Esophagus muscularis mucosa (tissue), 4 donors: ENCODE data around the gene HEYL. TPM values are rescaled to one million over a fixed set of nuclear protein-coding genes. Genes with fewer than 3 reads are reported as not detected.

Source experiments
- DNase-seq: peaks from one replicate; pipeline ENCODE4 v3.0.0-alpha.2; 2017; ENCODE audit errors: extremely low spot score
- H3K27ac ChIP-seq, 4 donors: fragments of 200-600 bp; sonication (generic); replicated peaks in 1 of 4; 1 replicate in 3 of 4; 2 replicates in 1 of 4; pipeline ENCODE4 v1.5.1; 2016 to 2019; ENCODE audit warnings: mild to moderate bottlenecking in 1 of 4
- H3K27me3 ChIP-seq, 4 donors: fragments of 200-600 bp; sonication (generic); one replicate each; pipeline versions ENCODE4 v1.5.1 to v1.6.0; 2016 to 2019
- H3K36me3 ChIP-seq, 4 donors: fragments of 200-600 bp; sonication (generic); one replicate each; pipeline ENCODE4 v1.5.1; 2016 to 2019
- H3K4me1 ChIP-seq, 4 donors: fragments of 200-600 bp; sonication (generic); one replicate each; pipeline ENCODE4 v1.5.1; 2016 to 2019
- H3K4me3 ChIP-seq, 4 donors: fragments of 200-600 bp; sonication (generic); 1 replicate in 2 of 4; 2 replicates in 2 of 4; pipeline ENCODE4 v1.5.1; 2016 to 2019; ENCODE audit warnings: mild to moderate bottlenecking in 4 of 4, moderate library complexity in 1 of 4
- H3K9me3 ChIP-seq, 4 donors: fragments of 200-600 bp; sonication (generic); 1 replicate in 3 of 4; 2 replicates in 1 of 4; pipeline ENCODE4 v1.5.1; 2016 to 2019
- CTCF ChIP-seq, 3 experiments: fragments of 200-600 bp in 2 of 3; fragments of 450-650 bp in 1 of 3; sonication (generic) in 2 of 3; IDR thresholded peaks; one replicate each; pipeline ENCODE4 v1.5.1; 2017 to 2019; ENCODE audit warnings: antibody characterized with exemption in 3 of 3, mild to moderate bottlenecking in 2 of 3, moderate library complexity in 1 of 3
- EP300 ChIP-seq: sonication (generic); formaldehyde crosslinking; IDR thresholded peaks from one replicate; pipeline ENCODE4 v1.6.1; 2017; ENCODE audit warnings: antibody characterized with exemption
- POLR2A ChIP-seq: fragments of 450-650 bp; IDR thresholded peaks from one replicate; pipeline ENCODE4 v1.6.1; 2017; ENCODE audit warnings: antibody characterized with exemption, moderate library complexity, mild to moderate bottlenecking, low read depth
- POLR2AphosphoS5 ChIP-seq, 2 donors: sonication (generic); formaldehyde crosslinking; IDR thresholded peaks; one replicate each; pipeline ENCODE4 v1.6.1; 2017; ENCODE audit warnings: antibody characterized with exemption in 2 of 2
- WGBS: methylation state at CpG from one replicate; pipeline ENCODE4 v1.1.5; 2018; 5-methylcytosine and 5-hydroxymethylcytosine counted together
- intact Hi-C: fragments of 100-400 bp; cut with DNase I; formaldehyde crosslinking; loops from one replicate; pipeline ENCODE4 v1.15.1; 2023
- total RNA-seq, 4 donors: library from RNA; depleted of rRNA; stranded (reverse); fragments of >200 nt; gene quantifications; one replicate each; pipeline versions ENCODE4 v1.1.0 to v1.2.1, GENCODE V29; 2016

HEYL gene
- total RNA-seq, 4 donors from 2014 or later = 5.6 to 8.8 (median 8.4) TPM

GRCh38 chr1:39640861-39641260 is 1.4 kb upstream of the HEYL start:
- Histone ChIP-seq H3K27me3 (peaks cover 0 to 55% (median 17%) of the 10 kb centered on the region in 4 donors), H3K27ac (no peak overlapping the region), H3K4me3 (no peak overlapping the region), H3K9me3 (no peaks in the 10 kb centered on the region), H3K36me3 (peaks cover 0 to 6% (median 0%) of the 10 kb centered on the region in 4 donors), H3K4me1 (peaks cover 0 to 11% (median 7%) of the 10 kb centered on the region in 4 donors)
- intact Hi-C loops = no loop called here
- 85% methylated on average over 8 of the region's 8 CpGs for WGBS
- TF ChIP-seq POLR2A (no peak), CTCF (IDR thresholded peaks at IDR 0.05) (no peak), POLR2AphosphoS5 (IDR thresholded peaks at IDR 0.05) (no peak), EP300 (no peak)
- DNase-seq = no peak

GRCh38 chr1:39638965-39639304 is 508 bp downstream of the HEYL start:
- Histone ChIP-seq H3K4me3 (peak overlapping the region; percentile 51 to 66 (median 51)), H3K27me3 (peaks cover 0 to 65% (median 17%) of the 10 kb centered on the region in 4 donors), H3K9me3 (no peaks in the 10 kb centered on the region), H3K4me1 (peaks cover 0 to 15% (median 12%) of the 10 kb centered on the region in 4 donors), H3K27ac (peak overlapping the region; percentile 47 to 71 (median 65)), H3K36me3 (peaks cover 0 to 6% (median 0%) of the 10 kb centered on the region in 4 donors)
- intact Hi-C loops = no loop called here
- TF ChIP-seq POLR2A = no peak
- no peak for TF ChIP-seq EP300
- TF ChIP-seq CTCF (IDR thresholded peaks at IDR 0.05) = no peak
- TF ChIP-seq POLR2AphosphoS5 (IDR thresholded peaks at IDR 0.05) = no peak
- 90% methylated on average over 3 of the region's 3 CpGs for WGBS
- DNase-seq = no peak

GRCh38 chr1:39637361-39637760 is 2.1 kb downstream of the HEYL start:
- WGBS = 64% methylated on average over 4 of the region's 4 CpGs

GRCh38 chr1:39635871-39636210 is 3.6 kb downstream of the HEYL start:
- Histone ChIP-seq H3K27me3 (peaks cover 6 to 77% (median 17%) of the 10 kb centered on the region in 4 donors), H3K4me1 (peaks cover 0 to 33% (median 27%) of the 10 kb centered on the region in 4 donors), H3K4me3 (peak overlapping the region in 1 of 4 donors; percentile 1), H3K9me3 (no peaks in the 10 kb centered on the region), H3K27ac (peak overlapping the region; percentile 18 to 61 (median 44)), H3K36me3 (peaks cover 0 to 18% (median 0%) of the 10 kb centered on the region in 4 donors)
- intact Hi-C loops = no loop called here
- TF ChIP-seq EP300 (no peak), POLR2AphosphoS5 (IDR thresholded peaks at IDR 0.05) (no peak), POLR2A (no peak), CTCF (IDR thresholded peaks at IDR 0.05) (no peak)
- 55% methylated on average over 2 of the region's 2 CpGs for WGBS
- no peak for DNase-seq

More at GRCh38 chr1:39637361-39637760, 2.1 kb downstream of the HEYL start:
- Histone ChIP-seq H3K27me3 (peaks cover 6 to 79% (median 17%) of the 10 kb centered on the region in 4 donors), H3K27ac (peak overlapping the region in 1 of 4 donors; percentile 25), H3K9me3 (no peaks in the 10 kb centered on the region), H3K4me3 (peak overlapping the region in 3 of 4 donors; percentile 7 to 66 (median 51)), H3K4me1 (peaks cover 0 to 28% (median 26%) of the 10 kb centered on the region in 4 donors), H3K36me3 (peaks cover 0 to 6% (median 0%) of the 10 kb centered on the region in 4 donors)
- DNase-seq = no peak
- TF ChIP-seq POLR2AphosphoS5 (IDR thresholded peaks at IDR 0.05) (no peak), CTCF (IDR thresholded peaks at IDR 0.05) (no peak), EP300 (no peak), POLR2A (no peak)
- intact Hi-C loops = no loop called here
